ENCODE measurements around the gene KNG1. TPM values are rescaled to one million over a fixed set of nuclear protein-coding genes. Genes with fewer than 3 reads are reported as not detected.

KNG1 gene
- 1,000 to 10,000 TPM in 4 of 6 experiments, 100 to 1,000 TPM in 2; 432 to 1,537 (median 1,171) TPM for total RNA-seq
- long read RNA-seq, transcript KNG1-201 (10 exons, 3,766 nt) = minor isoform, 136 of 517 reads
- long read RNA-seq, transcript KNG1-206 (11 exons, 2,176 nt) = major isoform, 215 of 517 reads
- long read RNA-seq, partial matches to known transcripts = 133 of 517 reads
- long read RNA-seq, other reads (novel, unspliced or antisense) = 32 of 517 reads

DNA sequence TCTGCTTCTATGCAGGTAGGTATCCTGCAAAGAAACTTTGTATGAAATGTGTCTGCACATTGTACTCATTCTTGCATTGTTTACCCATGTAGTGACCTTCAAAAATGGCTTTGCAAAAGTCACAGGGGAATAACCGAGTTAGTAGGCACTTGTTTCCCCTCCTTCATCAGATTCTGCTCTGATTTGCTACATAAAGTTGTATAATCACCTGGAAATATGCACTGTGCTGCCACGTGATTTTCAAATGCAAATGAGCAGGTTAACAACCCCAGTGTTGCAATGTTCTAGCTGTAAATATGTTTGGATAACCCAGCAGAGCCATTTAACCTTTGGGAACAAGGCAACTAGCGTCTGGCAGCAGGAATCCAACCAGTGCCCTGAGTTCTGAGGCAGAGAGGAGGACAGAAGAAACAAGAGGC is at the start of gene KNG1:
TSS of gene KNG1 (plus strand) at position 321 of the 419 bp plus-strand sequence. CDS start 184 bp downstream, outside the sequence.
- TF ChIP-seq, protein P1, sequence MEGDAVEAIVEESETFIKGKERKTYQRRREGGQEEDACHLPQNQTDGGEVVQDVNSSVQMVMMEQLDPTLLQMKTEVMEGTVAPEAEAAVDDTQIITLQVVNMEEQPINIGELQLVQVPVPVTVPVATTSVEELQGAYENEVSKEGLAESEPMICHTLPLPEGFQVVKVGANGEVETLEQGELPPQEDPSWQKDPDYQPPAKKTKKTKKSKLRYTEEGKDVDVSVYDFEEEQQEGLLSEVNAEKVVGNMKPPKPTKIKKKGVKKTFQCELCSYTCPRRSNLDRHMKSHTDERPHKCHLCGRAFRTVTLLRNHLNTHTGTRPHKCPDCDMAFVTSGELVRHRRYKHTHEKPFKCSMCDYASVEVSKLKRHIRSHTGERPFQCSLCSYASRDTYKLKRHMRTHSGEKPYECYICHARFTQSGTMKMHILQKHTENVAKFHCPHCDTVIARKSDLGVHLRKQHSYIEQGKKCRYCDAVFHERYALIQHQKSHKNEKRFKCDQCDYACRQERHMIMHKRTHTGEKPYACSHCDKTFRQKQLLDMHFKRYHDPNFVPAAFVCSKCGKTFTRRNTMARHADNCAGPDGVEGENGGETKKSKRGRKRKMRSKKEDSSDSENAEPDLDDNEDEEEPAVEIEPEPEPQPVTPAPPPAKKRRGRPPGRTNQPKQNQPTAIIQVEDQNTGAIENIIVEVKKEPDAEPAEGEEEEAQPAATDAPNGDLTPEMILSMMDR (IDR thresholded peaks at IDR 0.05) = no peak
- peak; percentile 86 for TF ChIP-seq POLR2A (IDR thresholded peaks at IDR 0.05)
- DNase-seq = peak; percentile 39 to 89 (median 78)
- intact Hi-C loops (cut with DNase I) = no loop called here
- H3K27me3 ChIP-seq = no peaks in the 10 kb centered on the region
- peaks cover 0 to 10% (median 5%) of the 10 kb centered on the region in 4 donors for H3K36me3 ChIP-seq
- peaks cover 0 to 21% (median 8%) of the 10 kb centered on the region in 4 donors for H3K4me1 ChIP-seq
- peak within 1 kb of the TSS; percentile 35 to 67 (median 61) for H3K4me3 ChIP-seq
- whole genome bisulfite sequencing (ENCODE audit: insufficient coverage, low coverage, low lambda C conversion rate, missing lambda C conversion rate) = 28% methylated on average over 3 of the region's 3 CpGs
- H3K9me3 ChIP-seq = no peaks in the 10 kb centered on the region
- peak; percentile 74 to 87 (median 79) for ATAC-seq
- H3K27ac ChIP-seq = peak within 1 kb of the TSS; percentile 69 to 88 (median 74)

GRCh38 chr3:186668426-186668825 is 48.7 kb upstream of the KNG1 start:
- TF ChIP-seq, protein P1 (IDR thresholded peaks at IDR 0.05) = no peak
- TF ChIP-seq POLR2A (IDR thresholded peaks at IDR 0.05) = no peak
- 44% methylated on average over 6 of the region's 6 CpGs for WGBS (ENCODE audit: insufficient coverage, low coverage, low lambda C conversion rate, missing lambda C conversion rate)
- Histone ChIP-seq H3K4me1 (peaks cover 0 to 29% (median 8%) of the 10 kb centered on the region in 4 donors), H3K27ac (peak overlapping the region in 2 of 3 donors; percentile 88 to 89), H3K4me3 (peak overlapping the region in 2 of 3 donors; percentile 51 to 68), H3K27me3 (no peaks in the 10 kb centered on the region), H3K36me3 (peaks cover 0 to 44% (median 18%) of the 10 kb centered on the region in 4 donors), H3K9me3 (no peaks in the 10 kb centered on the region)
- intact Hi-C loops (cut with DNase I) = no loop called here
- ATAC-seq (peak in 1 of 4 donors; percentile 2), DNase-seq (no peak)

GRCh38 chr3:186669378-186670084 is 47.6 kb upstream of the KNG1 start:
- H3K9me3 ChIP-seq = no peaks in the 10 kb centered on the region
- 67% methylated on average over 2 of the region's 2 CpGs for WGBS (ENCODE audit: insufficient coverage, low coverage, low lambda C conversion rate, missing lambda C conversion rate)
- ATAC-seq (no peak), DNase-seq (no peak)
- intact Hi-C loops (cut with DNase I) = no loop called here
- peaks cover 0 to 27% (median 5%) of the 10 kb centered on the region in 4 donors for H3K4me1 ChIP-seq
- TF ChIP-seq, protein P1 (IDR thresholded peaks at IDR 0.05) = no peak
- TF ChIP-seq POLR2A (IDR thresholded peaks at IDR 0.05) = no peak
- H3K36me3 ChIP-seq = peaks cover 0 to 55% (median 23%) of the 10 kb centered on the region in 4 donors
- H3K27me3 ChIP-seq = no peaks in the 10 kb centered on the region
- no peak overlapping the region for H3K27ac ChIP-seq
- H3K4me3 ChIP-seq = no peak overlapping the region

DNA sequence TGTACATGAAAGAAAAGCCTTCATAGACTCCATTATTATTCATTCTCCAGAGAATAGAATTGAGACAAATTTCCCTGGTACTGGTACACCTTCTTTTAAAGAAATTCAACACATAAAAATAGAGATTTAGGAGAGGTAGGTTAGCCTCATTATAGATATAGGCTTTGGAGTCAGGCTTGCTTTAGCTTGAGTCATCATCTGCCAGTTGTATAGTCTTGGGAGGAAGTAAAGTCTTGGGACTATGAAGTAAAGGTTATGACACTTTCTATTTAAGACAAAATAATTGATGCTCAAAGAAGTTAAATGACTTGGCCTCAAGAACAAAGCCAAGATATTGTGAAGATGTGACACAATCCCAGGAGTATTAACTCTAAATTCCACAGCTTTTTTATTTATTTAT is 47.0 kb upstream of the KNG1 start:
- TF ChIP-seq, protein P1 (IDR thresholded peaks at IDR 0.05) = no peak
- no peak for TF ChIP-seq POLR2A (IDR thresholded peaks at IDR 0.05)
- H3K27ac ChIP-seq = no peak overlapping the region

More for the DNA sequence above, 47.0 kb upstream of the KNG1 start:
- Histone ChIP-seq H3K4me1 (peaks cover 0 to 21% (median 2%) of the 10 kb centered on the region in 4 donors), H3K4me3 (no peak overlapping the region), H3K9me3 (no peaks in the 10 kb centered on the region), H3K27me3 (no peaks in the 10 kb centered on the region), H3K36me3 (peaks cover 0 to 61% (median 24%) of the 10 kb centered on the region in 4 donors)
- ATAC-seq (no peak), DNase-seq (no peak)
- intact Hi-C loops (cut with DNase I) = no loop called here
